Activated CD4-positive, CD25-positive, alpha-beta regulatory T cell (primary cell): Measurements from ENCODE around the gene SLC10A3.

Source experiments
- DNase-seq, 4 experiments: peaks; one replicate each; lab custom pipeline; 2025; lab: John Stamatoyannopoulos, UW

SLC10A3 gene

DNA sequence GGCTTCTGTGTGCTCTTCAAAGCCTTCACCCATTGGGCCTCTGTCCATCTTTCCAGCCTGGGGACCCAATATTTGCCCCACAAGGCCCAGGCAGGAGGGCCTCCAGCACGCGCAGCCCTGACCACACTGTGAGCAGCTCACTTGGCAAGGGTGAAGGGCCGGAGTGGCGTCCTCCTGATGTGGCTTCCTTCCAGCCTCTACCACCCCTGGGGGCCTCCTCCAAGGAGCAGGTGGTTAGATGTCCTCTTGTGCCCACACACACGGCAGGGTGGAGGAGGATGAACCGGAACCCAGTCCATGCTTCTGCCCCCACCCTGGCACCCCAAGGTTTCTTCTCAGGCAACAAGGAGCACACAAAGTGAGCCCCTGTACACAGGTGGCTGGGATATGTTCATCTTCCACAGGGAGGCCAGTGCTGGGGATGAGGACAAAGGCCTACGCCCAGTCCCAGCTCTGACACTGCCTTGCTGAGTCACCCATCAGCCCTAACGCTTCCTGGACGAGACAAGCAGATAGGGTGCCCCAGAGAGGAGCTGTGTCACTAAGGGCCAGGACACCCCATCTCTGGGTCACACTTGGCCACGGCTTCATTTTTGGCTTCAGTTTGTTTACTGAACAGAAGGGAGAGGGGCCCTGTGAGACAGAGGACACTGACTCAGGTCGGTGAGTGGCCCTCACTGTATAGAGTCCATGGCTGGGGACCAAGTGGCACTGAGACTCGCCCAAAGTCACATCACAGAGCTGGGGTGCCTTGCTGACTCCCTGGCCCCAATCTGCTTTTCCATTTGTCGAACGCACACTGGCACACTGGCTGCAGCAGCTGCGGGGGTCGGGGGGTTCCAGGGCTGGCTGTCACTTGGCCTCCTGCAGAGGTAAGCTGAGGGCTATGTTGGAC, 5.9 kb downstream of the SLC10A3 start:
- no peak for DNase-seq

DNA sequence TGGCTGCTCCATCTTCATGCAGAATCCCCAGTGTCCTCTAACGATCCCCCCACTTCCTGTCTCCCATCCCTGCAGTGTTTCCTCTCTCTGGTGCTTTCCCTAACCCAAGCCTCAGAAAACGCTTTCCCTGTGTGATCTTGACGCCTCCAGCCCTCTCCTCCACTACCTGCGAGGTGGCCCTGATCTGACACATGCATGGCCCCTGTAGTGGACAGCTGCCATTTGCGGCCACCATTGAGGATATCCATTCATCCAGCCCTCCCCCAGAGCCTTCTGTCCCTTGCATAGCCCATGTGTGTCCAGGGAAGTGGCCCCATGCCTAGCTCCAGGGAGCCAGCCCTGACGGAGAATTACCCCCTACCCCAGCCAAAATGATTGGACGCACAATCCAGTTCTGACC, 7.1 kb downstream of the SLC10A3 start:
- DNase-seq, result no peak

DNA sequence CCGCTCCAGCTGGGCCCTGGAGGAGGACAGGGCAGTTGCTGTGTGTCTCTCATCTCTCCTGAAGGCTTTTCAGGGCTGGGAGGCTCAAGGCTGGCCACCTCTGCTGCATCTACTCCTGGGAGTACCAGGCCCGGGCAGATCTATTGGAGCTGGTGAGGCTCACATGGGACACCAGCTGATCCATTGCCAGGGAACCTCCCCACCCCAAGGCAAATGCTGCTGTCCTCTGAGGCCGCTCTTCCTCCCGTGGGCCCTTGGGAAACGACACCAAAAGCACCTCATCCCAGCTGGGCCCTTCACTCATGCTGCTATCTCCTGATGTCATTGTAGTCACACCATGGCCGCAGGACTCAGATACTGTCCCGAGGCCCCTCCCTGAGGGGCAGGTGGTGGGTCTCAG, 7.6 kb downstream of the SLC10A3 start:
- DNase-seq, result no peak

DNA sequence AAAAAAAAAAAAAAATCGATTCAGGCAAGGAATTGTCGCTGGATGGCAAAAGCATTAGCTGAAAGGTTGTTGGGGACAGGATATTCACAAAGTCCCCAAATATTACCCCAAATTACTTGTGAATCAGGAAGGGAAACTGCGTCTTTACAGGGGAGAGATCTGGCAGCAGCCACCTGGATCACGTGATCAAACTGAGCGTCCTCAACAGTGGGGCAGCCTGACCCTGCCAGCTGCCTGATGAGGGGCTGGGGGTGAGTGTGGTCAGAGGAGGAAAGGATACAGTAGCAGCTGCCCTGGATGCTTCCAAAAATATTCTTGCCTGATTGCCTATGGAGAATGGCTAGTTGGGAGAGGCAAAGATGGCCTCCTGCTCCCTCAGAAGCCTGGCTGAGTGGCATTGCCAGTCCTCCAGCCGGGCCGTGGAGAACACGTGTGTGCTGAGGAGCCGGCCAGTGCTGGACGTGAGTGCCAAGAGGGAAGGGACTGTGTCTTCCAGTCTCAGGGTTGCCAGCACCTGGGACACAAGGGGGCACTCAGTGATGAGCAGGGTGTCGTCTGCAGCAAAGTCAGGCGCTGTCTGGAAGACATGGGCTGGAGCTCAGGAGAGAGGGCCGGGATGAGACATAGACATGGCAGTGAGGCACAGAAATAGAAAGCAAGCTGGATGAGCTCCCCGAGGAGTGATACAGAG, 8.4 kb downstream of the SLC10A3 start:
- DNase-seq, result no peak

DNA sequence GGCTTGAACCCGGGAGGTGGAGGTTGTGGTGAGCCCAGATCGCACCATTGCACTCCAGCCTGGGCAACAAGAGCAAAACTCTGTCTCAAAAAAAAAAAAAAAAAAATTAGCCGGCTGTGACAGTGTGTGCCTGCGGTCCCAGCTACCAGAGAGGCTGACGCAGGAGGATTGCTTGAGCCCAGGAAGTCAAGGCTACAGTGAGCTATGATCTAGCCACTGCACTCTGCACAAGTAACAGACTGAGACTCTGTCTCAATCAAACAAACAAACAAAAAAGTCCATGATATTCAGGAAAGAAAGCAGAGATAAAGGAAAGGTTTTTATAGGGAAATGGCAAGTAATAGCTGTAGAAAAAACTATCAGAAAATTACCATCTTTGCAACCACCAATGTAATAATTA, 9.2 kb downstream of the SLC10A3 start:
- no peak for DNase-seq

DNA sequence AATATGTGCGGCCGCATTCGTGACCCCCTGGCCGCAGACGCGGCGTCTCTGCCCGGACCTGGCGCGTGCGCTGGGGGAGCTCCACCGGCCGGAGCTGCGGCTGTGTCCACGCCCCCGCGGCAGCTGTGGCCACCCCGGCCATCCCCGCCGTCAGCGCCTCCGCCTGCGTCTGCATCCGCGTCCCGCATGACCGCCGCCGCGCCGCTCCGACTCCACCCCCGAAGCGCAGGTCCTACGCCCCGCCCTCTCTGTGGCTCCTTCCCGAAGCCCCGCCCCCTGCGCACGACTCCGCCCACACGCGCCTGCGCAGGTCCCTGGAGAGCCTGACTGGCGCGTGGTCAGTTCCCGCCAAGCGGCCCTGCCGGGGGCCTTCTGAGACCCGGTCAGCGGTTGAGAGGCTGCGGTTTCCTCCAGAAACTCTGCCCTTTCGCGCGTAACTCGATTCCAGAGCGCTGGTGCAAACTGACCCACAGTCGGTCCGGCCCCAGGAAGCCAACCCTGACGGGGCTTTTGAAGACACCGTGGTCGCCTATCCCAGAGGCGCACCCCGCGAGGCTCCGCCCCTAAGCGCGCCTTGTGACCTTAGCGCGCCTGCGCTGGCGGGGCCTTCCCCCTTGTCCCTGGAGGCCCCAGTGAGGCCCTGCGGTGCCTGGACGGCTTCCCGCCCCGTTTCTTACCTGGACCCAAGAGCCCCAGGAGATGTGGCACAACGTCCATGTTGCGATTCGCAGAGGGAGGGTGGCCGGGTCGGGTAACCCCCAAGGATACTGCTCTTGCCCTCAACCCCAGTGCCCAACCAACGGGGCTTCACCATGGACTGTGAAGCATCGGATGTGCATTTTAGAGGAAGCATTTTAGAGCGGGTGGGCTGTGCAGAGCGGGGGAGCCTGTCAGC, 11.5 kb downstream of the SLC10A3 start, which contains the start of gene LAGE3:
TSS of gene LAGE3 (minus strand) at position 554 of the 895 bp plus-strand sequence. CDS start at position 188, 366 bp downstream.
- peak; percentile 82 to 87 (median 85) for DNase-seq

DNA sequence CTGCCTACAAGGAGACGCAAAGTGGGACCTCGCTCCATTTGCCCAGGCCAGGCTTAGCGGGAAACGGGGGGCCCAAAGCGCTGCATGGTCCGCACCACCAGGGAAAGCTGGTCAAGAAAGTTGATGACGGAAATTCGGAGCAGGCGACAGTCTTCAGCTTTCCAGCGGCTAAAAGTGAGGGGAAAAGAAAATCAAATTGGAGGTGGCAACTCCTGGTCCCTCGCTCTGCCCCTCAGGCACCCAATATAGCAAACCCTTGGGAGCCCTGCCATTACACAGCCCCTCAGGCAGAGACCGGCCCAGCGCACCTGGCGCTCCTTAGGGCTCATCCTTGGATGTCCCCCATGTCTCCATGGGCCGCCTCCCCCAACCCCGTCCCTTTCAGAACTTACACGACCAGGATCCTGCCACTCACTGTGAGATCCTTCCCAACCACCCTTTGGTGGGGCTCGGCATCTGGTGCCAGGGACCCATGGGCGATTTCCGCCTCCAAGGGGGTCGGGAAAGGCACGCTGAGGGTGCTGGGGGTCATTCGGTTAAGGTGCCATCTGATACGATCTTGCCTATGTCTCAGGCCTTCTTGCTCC, 12.4 kb downstream of the SLC10A3 start:
- DNase-seq, result no peak

DNA sequence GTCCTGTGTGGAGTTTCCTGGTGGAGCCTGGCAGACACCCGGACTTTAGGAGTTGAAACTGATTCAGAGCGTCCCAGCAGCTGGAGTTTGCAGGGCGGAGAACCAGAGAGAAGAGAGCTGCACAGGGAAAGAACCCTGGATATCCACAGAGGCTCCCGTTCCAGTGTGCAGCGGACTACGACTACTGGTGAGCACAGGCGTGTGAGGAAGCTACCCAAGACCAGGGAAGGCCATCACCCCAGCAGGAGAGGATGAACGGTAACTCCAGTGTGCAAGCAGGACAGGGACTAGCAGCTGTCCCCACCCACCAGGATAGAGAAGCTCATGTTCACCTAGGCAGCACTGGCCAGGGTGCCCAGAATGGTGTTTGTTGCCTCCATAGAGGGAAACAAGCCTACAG, 13.6 kb downstream of the SLC10A3 start:
- DNase-seq, result no peak

DNA sequence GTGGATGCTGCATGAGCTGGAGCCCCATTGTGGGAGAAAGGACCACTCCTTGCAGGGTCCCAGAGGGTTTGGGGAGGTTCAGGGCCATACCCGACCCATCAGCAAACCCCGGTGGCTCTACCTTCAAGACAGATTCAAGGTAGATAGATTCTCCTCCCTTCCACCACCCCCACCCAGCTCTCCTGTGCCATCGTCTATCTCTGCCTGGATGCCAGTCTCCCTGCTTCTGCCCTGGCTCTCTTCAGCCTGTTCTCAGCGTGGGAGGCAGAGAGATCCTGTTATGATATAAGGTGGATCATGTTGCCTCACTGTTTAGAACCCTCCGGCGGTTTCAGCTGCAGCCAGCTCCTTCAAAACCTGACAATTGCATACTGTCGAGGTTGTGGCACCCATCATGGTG, 16.7 kb downstream of the SLC10A3 start:
- DNase-seq, result no peak

DNA sequence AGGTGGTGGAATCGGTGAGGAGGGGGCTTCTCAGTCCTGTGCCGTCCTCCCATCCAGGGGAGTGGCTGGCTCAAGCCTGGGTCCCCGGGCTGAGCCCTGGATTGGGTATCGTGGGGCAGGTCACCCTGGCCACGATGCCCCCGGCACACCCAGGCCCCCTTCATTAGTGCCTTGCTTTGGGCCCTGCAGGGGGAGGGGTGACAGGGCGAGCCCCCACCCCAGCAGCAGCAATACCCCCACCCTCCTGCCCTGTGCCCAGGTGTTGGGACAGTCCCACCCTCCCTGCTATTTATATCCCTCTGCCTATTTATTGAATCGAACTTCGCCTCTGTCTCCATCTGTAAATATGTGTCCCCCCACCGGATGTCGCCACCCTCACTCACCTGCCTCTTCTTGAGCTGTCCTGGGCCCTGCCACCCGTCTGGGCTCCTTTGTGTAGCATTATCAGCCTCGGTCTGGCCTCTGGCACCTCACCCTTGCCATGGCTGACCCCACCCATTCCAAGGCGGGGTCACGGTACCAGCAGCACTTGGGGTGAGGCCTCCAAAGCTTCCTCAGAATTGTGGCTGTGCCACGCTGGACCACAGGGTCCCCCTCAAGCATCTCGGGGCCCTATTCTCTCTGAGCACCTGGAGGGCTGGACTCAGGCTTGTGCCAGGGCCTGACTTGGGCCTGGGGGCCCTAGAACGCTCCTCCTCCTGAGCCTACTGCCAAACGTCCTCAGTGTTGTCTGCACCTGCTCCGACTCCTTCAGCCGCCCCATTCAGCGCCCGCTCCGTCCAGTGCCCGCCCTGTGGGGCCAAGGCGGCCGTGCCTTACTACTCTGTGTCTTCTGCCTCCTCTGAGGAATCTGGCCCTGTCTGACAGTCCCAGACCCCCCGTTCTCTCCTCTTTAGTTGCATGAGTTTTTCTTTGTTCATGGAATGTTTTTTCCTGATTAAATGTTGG, 17.5 kb downstream of the SLC10A3 start:
- DNase-seq, result no peak

DNA sequence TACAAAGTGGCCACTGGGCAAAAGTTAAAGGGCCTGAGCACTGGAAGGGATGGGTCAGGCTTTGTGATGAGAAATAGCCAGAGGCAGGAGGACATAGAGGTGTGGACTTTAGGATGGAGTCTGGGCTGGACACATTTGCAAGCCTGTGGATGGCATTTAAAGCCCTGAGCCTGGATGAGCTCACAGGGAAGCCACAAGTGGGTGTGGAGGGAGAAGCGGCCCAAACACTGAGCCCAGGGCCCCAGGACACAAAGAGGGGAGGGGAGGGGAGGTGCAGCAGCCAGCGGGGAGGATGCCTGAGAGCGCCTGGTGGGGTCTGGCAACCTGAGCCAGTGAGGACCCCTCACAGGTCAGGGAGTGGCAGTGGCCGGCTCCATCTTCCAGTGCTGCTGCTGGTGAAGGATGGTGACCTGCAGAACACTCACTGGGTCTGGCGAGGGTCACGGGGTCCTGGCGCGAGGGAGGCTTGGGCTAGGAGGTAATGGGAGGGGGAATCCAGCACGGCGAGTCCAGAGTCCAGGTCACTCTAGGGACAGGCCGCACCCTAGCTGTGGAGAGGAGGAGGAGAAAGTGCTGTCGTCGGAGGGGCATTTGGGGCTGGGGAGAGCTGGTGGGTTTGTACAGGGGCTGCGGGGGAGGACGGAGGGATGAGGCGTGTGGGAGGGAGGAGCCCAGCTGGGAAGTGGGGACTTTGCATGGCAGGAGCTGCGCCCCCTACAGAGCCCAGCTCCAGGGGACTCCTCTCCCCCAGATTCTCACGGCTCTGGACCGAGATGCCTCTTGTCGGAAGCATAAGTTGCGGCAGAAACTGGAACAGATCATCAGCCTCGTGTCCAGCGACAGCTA, 18.4 kb downstream of the SLC10A3 start:
- no peak for DNase-seq

DNA sequence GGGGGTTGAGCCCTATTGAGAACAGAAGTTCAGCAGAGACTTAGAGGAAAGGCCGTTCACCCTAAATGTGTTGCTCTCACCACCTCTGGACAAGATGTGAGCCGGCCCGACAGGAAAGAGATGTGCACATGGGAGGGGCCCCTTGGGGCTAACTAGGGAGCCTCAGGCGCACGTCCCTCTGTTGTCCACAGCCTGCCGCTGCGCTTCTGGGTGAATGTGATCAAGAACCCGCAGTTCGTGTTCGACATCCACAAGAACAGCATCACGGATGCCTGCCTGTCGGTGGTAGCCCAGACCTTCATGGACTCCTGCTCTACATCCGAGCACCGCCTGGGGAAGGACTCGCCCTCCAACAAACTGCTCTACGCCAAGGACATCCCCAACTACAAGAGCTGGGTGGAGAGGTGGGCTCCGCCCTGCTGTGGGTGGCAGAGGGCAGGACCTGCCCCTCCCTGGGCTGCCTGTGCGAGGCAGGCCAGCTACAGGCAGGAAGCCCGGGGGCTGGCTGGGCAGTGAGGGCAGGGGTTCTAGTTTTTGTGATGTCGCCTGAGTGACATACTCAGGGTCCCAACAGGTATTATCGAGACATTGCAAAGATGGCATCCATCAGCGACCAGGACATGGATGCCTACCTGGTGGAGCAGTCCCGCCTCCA, 19.4 kb downstream of the SLC10A3 start:
- no peak for DNase-seq

DNA sequence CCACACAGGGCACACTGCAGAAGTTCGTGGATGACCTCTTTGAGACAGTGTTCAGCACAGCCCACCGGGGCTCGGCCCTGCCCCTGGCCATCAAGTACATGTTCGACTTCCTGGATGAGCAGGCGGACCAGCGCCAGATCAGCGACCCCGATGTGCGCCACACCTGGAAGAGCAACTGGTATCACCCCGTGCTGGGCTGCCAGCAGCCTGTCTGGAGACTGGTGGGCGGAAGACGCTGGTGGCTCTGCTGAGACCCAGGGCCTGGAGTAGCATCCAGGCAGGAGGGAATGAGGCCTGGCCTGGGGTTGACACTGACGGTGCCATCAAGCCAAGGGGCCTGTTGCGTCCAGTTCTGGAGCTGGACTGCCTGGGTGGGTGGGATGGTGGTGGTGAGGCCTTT, 20.0 kb downstream of the SLC10A3 start:
- DNase-seq, result no peak

DNA sequence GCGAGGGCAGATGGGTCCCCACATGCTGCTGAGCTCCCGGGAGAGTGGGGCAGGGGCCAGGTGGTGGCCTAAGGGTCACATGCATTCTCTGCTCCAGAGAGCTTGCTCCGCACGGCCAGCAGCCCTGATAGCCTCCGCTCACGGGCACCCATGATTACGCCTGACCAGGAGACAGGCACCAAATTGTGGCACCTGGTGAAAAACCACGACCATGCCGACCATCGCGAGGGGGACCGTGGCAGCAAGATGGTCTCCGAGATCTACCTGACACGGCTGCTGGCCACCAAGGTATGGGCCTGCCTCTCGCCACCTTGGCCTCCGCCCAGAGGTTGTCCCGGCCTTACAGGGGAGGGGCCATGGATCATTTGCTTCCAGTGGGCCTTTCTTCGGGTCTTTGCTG, 20.5 kb downstream of the SLC10A3 start:
- no peak for DNase-seq

DNA sequence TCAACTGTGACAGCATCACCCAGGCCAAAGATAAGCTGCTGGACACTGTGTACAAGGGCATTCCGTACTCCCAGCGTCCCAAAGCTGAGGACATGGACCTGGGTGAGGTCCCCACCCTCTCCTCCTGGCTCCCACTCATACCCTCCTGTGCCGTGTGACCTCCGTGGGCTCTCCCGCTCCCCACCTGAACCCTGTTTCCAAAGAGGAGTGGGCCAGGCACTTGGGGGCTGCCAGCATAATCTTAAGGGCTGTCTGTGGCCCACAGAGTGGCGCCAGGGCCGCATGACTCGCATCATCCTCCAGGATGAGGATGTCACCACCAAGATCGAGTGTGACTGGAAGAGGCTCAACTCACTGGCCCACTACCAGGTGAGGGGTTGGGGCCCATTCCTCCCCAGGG, 21.3 kb downstream of the SLC10A3 start:
- DNase-seq, result no peak

DNA sequence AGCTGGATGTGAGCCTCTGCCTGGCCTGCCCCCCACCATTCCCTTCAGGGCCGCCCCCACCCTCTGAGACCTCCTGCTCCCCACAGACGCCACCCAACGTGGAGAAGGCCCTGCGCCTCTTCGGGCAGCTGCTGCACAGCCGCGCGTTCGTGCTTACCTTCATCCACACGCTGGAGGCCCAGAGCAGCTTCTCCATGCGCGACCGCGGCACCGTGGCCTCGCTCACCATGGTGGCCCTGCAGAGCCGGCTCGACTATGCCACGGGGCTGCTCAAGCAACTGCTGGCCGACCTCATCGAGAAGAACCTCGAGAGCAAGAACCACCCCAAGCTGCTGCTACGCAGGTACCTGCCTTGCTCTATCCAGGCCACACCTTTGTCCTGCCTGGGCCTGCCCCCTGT, 22.2 kb downstream of the SLC10A3 start:
- DNase-seq, result no peak

DNA sequence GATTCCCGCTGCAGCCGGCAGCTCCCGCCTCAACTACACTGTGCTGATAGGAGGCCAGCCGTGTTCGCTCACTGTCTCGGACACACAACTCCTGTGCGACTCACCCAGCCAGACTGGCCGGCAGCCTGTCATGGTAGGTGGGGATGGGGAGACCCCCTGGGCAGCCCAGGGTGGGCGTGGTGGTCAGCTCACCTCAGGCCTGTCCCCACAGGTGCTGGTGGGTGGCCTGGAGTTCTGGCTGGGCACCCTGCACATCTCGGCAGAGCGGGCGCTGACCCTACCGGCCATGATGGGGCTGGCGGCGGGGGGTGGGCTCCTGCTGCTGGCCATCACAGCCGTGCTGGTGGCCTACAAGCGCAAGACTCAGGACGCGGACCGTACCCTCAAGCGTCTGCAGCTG, 22.9 kb downstream of the SLC10A3 start:
- no peak for DNase-seq

DNA sequence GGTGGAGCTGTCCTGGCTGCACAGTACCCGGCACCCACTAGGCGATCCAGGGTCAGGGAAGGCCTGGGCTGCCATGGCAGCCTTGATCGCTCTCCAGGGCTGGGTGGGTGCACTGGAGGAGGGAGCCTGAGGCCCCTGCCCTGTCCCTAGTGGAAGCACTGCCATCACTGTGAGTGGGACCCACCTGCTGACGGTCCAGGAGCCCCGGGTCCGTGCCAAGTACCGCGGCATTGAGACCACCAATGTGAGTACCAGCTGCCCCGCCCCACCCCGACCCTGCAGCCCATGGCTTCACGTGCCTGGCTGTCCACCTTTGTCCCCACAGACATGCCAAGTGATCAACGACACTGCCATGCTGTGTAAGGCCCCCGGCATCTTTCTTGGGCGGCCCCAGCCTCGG, 23.5 kb downstream of the SLC10A3 start:
- no peak for DNase-seq

DNA sequence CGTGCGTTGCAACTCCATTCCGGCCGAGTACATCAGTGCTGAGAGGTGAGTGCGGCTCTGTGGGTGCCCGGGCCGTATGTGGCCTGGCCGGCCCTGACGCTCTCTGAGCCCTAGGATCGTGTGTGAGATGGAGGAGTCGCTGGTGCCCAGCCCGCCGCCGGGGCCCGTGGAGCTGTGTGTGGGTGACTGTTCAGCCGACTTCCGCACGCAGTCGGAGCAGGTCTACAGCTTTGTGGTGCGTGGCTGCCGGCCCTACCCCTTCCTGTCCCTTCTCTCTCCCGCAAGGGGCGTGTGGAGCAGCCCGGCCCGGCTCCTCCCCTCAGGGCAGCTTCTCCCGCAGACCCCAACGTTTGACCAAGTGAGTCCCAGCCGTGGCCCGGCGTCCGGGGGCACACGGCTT, 24.4 kb downstream of the SLC10A3 start:
- DNase-seq, result no peak
